Measurements from ENCODE around the gene ITSN1.
A peak's percentile ranks its signal among the peaks of the same experiment; 100 is the strongest.
"Not testable (repeated sequence)": the region's sequence is repeated elsewhere in the genome, so short reads cannot be mapped to it uniquely, and the experiment has no call there.

Gene ITSN1

DNA sequence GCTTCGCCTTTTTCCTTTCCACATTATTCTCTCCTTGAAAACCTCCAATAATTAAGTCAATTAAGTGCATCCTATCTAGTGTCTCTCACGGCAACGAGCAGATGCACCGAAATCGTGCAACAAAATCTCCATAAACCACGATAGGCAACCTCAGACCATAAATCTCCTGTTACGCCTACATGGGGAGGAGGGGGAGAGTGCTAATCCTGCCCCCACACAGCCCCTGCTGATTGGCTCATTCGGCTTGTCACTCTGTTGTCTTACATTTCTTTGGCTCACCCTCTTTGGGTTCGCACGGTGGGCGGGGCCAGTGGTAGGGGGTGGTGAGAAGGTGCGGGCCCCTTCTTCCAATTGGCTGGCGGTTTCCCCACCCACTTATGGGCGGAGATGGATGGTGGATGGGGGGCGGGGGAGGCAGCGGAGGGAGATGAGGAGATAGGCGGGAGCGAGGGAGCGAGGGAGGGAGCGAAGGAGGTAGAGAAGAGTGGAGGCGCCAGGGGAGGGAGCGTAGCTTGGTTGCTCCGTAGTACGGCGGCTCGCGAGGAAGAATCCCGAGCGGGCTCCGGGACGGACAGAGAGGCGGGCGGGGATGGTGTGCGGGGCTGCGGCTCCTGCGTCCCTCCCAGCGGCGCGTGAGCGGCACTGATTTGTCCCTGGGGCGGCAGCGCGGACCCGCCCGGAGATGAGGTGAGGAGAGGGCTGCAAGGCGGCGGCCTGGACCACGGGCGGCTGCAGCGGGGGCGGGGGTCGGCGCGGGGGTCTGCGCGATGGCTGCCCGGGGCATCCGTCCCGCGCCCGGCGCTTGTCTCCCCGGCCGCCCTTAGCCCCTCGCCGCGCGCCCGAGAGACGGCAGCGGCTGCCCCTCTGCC lies at the start of gene ITSN1:
ITSN1 (plus strand) TSS at position 475 of the 869 bp plus-strand sequence. CDS start 76,328 bp downstream, outside the sequence.
- peak; percentile 97 for DNase-seq

DNA sequence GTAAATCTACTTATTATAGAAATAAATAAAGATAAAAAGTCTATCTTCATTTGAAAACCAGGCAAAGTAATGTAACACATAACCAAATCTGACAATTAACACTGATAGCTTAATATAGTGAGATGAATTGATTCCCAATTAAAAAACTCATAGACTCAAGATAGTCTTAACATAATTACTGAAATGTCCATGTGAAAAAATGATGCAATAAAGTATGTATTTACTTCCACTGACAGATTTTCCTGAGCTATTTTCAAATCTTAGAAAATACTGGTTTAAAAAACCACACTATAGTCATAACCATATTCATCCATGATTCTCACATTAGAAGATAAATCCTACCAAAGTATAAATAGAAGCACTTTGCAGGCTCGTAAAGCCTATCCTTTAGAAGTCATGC lies 44.2 kb upstream of the ITSN1 start:
- no peak for DNase-seq

DNA sequence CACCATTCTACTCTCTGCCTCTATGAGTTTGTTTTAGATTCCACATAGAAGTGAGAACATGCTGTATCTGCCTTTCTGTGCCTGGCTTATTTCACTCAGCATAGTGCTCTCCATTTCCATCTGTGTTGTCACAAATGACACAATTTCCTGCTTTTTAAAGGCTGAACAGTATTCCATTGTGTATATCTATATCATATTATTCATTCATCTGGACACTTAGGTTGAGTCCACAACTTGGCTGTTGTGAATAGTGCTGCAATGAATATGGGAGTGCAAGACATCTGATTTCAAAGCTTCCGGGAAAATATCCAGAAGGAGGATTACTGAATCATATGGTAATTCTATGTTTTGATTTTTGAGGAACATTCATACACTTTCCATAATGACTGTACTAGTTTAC lies 33.7 kb upstream of the ITSN1 start:
- DNase-seq = no peak

DNA sequence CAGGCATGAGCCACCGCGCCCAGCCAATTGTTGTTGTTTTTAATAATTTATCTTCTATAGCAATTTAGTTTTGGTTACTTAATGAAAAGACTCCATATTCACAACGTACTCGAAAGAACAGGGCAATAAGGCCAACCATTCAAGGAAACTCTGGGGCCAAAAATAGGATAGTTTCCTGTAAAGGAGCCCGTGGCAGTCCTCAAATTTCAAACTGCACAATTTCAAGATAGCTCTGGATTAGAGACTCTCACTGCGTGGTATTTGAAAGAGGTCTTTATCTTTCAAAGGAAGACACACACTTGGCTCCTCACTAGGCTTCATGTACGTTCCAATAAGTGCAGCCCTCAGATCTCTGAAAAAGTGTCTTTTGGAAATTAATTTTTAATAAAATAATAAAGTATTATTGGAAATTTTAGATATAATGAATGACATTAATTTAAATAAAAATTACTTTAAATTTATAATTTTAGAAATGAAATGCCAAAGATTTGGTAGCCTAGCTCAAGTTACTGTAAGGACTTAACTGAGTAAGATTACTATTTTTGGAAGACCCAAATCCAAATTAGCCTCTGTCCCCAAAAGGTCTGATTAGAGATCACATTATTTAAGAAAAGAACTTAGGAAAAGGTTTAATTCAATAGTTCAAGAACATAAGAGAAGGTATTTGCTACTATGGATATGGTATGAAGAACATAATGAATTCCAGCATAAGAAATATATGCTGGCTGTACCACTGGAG lies 31.1 kb upstream of the ITSN1 start:
- no peak for DNase-seq

DNA sequence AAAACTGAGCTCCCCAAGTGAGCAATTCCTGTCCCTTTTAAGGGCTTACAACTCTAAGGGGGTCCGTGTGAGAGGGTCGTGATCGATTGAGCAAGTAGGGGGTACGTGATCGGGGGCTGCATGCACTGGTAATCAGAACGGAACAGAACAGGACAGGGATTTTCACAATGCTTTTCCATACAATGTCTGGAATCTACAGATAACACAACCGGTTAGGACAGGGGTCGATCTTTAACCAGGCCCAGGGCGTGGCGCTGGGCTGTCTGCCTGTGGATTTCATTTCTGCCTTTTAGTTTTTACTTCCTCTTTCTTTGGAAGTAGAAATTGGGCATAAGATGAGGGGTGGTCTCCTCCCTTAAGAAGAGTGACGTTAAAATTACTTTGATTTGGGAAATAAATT lies 24.7 kb upstream of the ITSN1 start:
- DNase-seq = not testable (repeated sequence)

DNA sequence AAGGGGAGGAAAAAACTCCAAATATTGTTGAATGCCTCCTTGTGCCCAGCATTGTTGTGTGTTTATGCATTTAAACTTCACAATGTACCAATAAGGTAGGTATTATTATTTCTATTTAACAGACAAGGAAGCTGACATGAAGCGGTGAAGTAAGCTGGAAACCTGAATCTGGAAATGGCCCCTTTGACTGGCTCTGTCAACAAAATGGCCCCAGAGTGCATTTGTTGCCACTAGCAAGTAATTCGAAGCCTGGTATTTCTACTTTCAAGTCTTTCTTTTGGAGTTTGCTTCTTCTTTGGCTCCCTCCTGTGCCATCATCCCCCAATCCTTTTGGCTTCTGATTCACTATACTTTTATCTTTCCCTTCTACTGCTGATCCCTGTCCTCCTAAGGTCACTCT lies 23.9 kb upstream of the ITSN1 start:
- no peak for DNase-seq

DNA sequence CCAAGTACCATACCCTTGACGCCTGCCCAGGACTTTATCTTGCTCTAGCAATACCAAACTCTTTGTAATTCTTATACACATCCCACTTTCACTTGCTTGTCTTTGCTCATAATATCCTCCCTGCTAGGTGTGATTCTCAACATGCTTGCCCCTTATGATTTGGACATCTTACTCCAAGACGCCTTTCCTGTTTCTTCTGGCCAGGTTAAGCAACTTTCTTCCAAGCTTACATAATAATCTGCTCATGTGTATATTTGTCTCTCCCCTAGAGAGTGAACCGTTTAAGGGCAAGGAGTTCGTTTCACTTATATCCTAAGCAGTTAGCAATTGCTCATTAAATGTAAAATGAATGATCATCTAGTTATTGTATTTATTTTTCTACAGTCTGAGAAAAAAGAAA lies 22.6 kb upstream of the ITSN1 start:
- DNase-seq = no peak

DNA sequence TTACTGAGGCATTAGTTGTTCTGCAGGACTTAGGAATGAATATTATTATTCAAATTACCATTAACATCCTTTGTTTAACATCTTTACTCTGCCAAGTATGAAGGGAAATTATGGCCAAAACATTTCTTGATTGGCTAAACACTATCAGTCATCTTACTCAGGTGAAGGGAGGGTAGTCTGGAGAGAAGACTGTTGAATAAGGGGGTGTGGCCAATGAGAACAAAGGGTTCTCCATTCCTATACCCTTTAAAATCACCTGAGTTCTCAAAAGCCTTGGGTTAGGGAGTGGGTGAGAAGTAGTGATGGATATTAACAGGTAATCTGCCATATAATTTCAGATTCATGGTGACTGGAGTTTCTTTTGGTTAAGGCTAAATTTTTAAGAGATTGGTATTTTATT lies 20.0 kb upstream of the ITSN1 start:
- DNase-seq = no peak

DNA sequence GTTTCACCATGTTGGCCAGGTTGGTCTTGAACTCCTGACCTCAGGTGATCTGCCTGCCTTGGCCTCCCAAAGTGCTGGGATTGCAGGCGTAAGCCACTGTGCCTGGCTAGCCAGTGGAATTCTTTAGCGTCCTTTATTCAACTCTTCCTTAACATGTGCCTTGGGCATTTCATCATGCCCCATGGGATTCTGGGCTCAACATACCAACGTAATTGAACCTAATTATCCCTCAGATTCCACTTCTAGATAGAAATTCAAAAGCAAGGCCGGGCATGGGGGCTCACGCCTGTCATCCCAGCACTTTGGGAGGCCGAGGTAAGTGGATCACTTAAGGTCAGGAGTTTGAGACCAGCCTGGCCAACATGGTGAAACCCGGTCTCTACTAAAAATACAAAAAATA lies 16.1 kb upstream of the ITSN1 start:
- DNase-seq = not testable (repeated sequence)

DNA sequence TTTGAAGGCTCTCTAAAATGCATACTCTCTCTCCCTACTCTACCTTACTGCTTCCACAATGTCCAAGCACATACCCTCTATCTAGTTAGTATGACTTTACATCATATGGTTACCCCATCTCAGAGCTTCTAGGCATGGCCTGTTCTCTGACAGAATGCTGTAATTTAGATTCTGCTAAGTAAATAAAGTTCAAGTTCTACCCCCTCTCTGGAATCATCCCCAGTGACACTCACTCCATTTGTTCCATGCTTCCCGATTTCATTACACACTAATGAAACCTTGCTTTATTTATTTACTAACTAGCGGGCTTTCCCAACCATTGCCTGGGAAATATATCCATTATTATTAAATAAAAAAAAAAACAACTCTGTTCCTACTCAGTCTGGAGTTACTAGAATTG lies 8.0 kb upstream of the ITSN1 start:
- no peak for DNase-seq

DNA sequence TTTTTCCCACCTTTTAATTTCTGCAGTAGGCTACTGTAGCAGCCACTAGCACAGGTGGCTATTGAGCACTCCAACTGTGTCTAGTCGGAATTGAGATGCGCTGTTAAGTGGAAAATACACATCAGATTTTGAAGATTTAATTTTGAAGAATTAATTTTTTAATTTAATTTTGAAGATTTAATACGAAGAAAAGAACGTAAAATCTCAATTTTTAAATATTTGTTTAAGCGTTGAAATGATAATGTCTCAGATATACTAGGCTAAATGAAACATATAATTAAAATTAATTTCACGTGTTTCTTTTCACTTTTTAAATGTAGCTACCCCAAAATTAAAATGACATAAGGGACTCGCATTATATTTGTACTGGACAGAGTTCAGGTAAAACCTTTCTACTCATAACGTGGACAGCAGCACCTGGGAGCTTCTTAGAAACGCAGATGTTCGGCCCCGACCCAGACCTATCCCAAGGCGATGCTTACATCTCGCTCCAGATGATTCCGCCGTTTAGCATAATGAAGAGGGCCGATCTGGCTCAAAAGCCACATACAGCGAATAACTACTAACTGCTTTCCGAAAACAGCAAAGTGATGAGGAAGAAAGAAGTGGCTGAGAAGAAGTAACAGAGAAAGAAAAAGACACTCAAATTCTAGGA lies 1.5 kb upstream of the ITSN1 start:
- DNase-seq = no peak

DNA sequence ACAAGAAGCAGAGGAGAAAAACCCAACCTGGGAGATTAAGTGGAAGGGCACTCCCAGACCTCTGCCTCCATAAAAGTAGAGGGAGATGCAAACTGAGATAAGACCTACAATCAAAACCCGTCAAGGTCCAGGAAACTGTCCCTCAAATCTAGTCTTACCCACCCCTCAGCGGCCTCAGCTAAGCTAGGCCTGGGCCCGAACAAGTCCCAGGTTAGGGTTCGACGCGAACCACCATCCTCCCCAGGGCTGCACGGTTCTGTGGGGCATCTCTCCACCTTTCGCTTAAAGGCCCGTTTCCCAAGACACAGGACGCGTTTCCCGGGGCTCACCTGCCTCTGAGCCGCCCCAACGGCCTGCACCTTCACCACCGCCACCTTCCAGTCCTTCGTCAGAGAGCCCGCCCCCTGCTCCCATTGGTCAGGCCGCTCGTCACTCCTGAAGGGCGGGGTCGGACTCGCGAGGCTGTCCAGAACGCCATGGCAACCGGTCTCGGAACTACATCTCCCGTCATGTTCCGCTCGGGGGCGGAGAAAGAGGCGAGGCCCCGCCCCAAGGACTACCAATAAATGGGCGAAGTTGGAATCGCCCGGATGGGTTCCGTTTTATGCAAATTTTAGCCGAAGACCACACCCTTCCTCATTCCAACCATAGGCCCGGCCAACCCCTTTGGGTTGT lies 812 bp upstream of the ITSN1 start, which contains the start of gene CRYZL1:
CRYZL1 (minus strand) TSS at position 390 of the 675 bp plus-strand sequence. CDS start 10,190 bp downstream, outside the sequence.
- peak; percentile 97 to 98 for DNase-seq

DNA sequence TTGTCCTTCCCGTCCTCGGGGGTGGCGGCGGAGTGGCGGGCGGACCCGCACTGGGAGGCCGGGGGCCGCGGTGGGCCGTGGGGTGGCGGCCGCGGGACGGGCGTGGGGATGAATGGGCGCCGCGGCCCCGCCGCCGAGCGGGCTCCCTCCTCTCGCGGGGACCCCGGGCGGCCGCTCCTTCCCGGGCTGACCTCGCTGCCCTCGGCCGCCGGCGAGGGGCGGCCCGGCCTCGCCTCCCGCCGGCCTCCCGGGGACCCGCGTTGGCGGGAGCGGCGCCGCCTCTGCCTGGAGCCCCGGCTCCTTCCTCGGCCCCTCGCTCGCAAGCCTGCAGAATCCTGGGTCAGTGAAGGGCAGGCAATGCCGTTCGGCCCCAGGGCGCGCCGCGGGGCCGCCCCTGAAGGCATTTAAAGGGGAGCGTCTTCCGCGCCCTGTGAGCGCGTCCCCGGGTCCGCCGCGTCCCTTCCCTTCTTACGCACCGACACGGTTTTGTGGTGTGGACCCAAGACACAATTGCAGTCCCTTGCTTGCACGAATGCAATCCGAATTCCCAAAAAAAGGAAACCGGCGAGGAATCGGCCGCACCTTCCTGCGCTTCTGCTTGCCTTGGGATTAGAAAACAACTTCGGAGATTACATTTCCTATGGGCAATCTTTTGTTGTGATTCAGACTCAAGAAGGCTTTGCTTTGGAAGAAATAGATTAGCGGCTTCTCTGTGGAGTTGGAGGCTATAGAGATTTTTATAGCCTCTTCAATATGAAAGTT lies 776 bp downstream of the ITSN1 start:
- no peak for DNase-seq

DNA sequence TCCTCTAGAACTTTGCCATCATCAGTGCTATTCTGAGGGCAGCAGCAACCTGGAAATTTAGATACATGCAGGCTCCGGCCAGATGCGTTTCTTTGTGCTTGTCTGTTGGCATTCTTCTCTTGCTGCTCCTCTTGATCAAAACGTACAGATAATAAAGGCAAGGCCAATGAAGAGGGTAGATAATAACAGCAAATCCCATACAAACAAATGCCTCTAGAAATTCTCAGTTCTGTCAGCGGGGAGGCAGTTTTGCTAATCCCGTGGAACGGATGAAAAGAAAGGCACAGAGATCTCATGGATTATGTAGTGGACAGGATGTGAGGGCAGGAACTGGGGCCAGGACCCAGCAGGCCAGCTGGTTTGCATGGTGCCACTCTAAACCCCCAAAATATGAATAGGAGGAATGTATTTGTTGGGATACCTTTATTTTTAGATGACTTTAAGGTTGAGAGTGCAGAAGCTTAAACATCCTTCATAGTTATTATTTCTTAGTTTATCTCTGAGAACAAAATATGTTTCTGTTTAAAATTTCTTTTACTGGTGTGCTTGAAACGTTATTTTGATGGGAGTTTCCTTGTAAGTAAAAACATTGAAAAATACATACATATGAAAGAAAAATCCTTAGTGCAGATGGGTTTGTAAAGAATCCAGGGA lies 1.5 kb downstream of the ITSN1 start:
- no peak for DNase-seq

DNA sequence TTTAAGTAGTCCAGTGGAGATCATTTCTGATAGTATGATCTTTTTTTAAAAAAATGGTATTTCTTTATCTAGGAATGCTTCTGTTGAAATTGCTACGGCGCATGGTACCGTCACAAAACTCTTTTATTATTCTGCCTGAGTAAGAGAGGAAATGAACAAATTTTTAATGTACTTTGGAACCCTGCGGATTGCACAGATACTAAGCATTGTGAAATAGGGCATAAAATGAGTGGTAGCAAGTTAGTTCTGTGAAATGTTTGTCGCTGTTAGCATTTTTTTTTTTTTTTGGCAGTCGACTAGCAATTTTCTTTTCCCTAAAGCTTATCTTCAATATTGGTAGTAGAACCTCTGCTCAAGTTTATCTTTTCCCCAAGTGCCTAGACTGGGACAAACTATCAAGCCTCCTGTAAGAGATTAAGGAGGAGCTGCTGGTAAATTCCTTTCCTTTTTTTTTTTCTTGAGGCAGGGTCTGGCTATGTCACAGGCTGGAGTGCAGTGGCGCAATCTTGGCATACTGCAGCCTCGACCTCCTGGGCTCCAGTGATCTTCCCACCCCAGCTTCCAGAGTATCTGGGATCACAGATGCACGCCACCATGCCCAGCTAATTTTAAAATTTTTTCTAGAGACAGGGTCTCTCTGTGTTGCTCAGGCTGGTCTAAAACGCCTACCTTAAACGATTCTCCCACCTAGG lies 2.2 kb downstream of the ITSN1 start:
- DNase-seq = no peak

DNA sequence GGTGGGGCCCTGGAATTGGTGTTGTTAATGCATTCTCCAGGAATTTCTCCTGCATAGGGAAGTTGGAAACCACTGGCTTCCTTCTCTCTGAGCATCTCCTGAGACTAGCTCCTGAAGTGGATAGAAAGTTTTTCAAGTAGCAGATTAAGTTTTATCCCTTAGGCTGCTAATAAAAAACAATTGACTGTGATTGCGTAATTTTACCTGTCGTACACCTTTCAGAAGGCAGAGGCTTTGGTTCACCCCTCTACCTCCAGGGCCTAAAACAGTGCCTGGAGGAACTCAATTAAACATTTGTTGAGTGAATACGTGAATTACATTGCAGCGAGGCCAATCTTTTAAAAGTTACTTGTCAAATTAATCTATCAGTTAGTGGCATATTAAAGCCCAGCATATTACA lies 3.4 kb downstream of the ITSN1 start:
- no peak for DNase-seq

DNA sequence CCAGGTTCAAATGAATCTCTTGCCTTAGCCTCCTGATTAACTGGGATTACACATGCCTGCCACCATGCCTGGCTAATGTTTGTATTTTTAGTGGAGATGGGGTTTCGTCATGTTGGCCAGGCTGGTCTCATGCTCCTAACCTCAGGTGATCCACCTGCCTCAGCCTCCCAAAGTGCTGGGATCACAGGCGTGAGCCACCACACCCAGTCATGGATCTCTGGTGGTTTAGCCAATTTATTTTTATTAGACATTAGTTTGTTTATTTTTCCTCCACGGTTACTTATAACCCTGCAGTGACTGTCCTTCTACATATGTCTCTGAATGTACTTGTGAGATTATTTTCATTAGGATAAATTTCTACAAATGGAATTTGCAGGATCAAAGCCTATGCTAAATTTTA lies 5.3 kb downstream of the ITSN1 start:
- DNase-seq = no peak

DNA sequence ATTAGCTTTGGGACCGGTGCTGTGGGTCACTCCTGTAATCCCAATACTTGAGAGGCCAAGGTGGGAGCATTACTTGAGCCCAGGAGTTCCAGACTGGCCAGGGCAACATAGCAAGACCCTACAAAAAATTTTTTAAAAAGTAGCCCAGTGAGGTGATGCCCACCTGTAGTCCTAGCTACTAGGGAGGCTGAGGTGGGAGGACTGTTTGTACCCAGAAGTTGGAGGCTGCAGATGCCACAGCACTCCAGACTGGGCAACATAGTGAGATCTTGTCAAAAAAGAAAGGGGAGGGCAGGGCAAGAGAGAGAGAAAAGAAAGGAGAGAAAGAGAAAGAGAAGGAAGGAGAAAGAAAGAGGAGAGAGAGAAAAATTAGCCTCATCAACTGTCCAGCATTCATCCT lies 6.3 kb downstream of the ITSN1 start:
- DNase-seq = no peak

DNA sequence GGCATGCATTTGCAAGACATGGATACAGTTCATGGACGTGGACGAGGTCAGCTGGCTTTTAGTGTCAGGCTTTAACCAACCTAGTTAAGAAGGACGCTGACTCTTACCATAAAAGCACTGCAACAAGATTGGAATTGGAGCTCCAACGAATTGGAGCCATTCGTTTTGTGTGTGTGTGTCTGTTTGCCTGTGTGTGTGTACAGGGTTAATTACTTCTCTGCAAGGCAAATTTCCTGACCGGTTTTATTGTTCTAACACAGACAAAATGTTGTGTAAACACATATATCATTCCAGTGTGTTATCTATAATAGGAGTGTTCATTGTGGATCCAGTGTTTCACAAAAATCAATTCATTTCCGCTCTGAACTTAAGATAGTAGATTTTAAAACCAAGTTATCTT lies 7.9 kb downstream of the ITSN1 start:
- no peak for DNase-seq

DNA sequence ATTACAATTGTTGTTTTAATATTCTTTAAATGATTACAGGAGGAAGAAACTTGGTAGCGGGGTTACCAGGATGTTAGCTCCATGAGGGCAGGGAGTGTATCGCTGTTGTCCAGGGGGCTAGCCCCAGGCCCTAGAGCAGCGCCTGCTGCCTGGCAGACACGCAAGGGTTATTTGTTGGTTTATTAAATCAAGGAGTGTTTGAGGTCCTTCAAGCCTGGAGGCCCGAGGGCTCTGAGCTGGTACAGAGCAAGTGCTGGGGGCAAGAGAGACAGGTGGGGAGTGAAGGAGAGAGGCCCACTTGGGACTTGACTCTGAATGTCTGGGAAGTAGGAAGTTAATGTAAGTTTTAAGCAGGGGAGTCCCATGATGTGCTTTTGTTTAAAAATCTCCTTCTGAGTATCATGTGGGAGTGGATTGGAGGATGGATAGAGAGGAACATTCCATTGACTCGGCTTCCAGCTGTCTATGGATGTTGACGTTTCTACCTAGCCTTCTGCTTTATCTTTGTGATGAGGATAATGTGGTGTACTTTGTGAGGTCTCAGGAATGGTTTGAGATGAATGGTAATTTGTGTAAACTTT lies 8.7 kb downstream of the ITSN1 start:
- DNase-seq = no peak

Measured in bone marrow (tissue), 2 donors.